GM12878 (cell line): ENCODE measurements around the gene ZMYND11.

Experiments used
- BCL3 ChIP-seq: IDR thresholded peaks from 2 replicates; pipeline ENCODE4 v1.6.1; 2011; ENCODE audit warnings: borderline replicate concordance, low read depth, mild to moderate bottlenecking, moderate library complexity, low read length; ENCODE audit not compliant: insufficient read depth, poor library complexity, severe bottlenecking
- CHD2 ChIP-seq: IDR thresholded peaks from 2 replicates; pipeline ENCODE4 v1.6.1; 2011; ENCODE audit warnings: low read depth, low read length, improper control_type of control experiment, borderline replicate concordance
- CREB1 ChIP-seq: IDR thresholded peaks from 2 replicates; pipeline ENCODE4 v1.6.1; 2012; ENCODE audit warnings: low read depth, mild to moderate bottlenecking, inconsistent platforms
- EED ChIP-seq: sonication (generic); IDR thresholded peaks from 2 replicates; pipeline ENCODE4 v1.6.1; 2016; ENCODE audit warnings: antibody characterized with exemption, low read depth
- EGR1 ChIP-seq, 2 experiments: IDR thresholded peaks; 1 replicate in 1 of 2; 2 replicates in 1 of 2; pipeline ENCODE4 v1.6.1; 2011 to 2012; ENCODE audit warnings: low read depth in 2 of 2, low read length in 2 of 2, borderline replicate concordance in 1 of 2, mild to moderate bottlenecking in 1 of 2, moderate library complexity in 1 of 2
- MXI1 ChIP-seq: fragments of 150-350 bp; IDR thresholded peaks from 2 replicates; pipeline ENCODE4 v1.6.1; 2011; ENCODE audit warnings: low read depth, mild to moderate bottlenecking, inconsistent platforms, low read length, improper control_type of control experiment
- NFIC ChIP-seq: IDR thresholded peaks from 2 replicates; pipeline ENCODE4 v1.6.1; 2012; ENCODE audit warnings: low read depth, mild to moderate bottlenecking, inconsistent platforms, low read length, moderate library complexity
- NR2C2 ChIP-seq: IDR thresholded peaks from 2 replicates; pipeline ENCODE4 v1.6.1; 2011; ENCODE audit warnings: borderline replicate concordance, low read depth; ENCODE audit not compliant: control insufficient read depth, insufficient read length
- POLR2AphosphoS5 ChIP-seq: IDR thresholded peaks from 2 replicates; pipeline ENCODE4 v1.6.1; 2011; ENCODE audit warnings: mild to moderate bottlenecking, low read length, inconsistent platforms
- RBBP5 ChIP-seq: fragments of 200-600 bp; sonication (generic); conservative IDR thresholded peaks from 2 replicates; pipeline ENCODE4 v1.6.1; 2016
- SUZ12 ChIP-seq: fragments of 200-600 bp; sonication (generic); IDR thresholded peaks from one replicate; pipeline ENCODE4 v1.6.1; 2018; ENCODE audit warnings: antibody characterized with exemption, mild to moderate bottlenecking; ENCODE audit not compliant: unreplicated experiment
- ZBTB11 ChIP-seq: fragments of 450-650 bp; formaldehyde crosslinking; IDR thresholded peaks from 2 replicates; pipeline ENCODE4 v1.5.0; 2022; ENCODE audit warnings: mild to moderate bottlenecking, missing genetic modification characterization
- TF ChIP-seq, protein P1 (sequence below): IDR thresholded peaks from 2 replicates; pipeline ENCODE4 v1.6.1; 2012; ENCODE audit warnings: low read depth, low read length, improper control_type of control experiment
- TF ChIP-seq, protein P2 (sequence below): fragments of 450-650 bp; IDR thresholded peaks from 2 replicates; pipeline ENCODE4 v1.6.1; 2017; ENCODE audit warnings: borderline replicate concordance

GRCh38 chr10:137606-138005 lies 2.4 kb downstream of the ZMYND11 start:
- TF ChIP-seq MXI1 (no peak), NFIC (no peak), EED (no peak), SUZ12 (no peak), CREB1 (no peak), ZBTB11 (no peak), NR2C2 (no peak), EGR1 (IDR thresholded peaks at IDR 0.05; ENCODE audit: borderline replicate concordance in 1 of 2, low read depth in 2 of 2, low read length in 2 of 2) (no peak), RBBP5 (no peak), CHD2 (no peak), BCL3 (no peak), POLR2AphosphoS5 (no peak)
- TF ChIP-seq, protein P1, sequence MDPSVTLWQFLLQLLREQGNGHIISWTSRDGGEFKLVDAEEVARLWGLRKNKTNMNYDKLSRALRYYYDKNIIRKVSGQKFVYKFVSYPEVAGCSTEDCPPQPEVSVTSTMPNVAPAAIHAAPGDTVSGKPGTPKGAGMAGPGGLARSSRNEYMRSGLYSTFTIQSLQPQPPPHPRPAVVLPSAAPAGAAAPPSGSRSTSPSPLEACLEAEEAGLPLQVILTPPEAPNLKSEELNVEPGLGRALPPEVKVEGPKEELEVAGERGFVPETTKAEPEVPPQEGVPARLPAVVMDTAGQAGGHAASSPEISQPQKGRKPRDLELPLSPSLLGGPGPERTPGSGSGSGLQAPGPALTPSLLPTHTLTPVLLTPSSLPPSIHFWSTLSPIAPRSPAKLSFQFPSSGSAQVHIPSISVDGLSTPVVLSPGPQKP: no peak
- TF ChIP-seq, protein P2, sequence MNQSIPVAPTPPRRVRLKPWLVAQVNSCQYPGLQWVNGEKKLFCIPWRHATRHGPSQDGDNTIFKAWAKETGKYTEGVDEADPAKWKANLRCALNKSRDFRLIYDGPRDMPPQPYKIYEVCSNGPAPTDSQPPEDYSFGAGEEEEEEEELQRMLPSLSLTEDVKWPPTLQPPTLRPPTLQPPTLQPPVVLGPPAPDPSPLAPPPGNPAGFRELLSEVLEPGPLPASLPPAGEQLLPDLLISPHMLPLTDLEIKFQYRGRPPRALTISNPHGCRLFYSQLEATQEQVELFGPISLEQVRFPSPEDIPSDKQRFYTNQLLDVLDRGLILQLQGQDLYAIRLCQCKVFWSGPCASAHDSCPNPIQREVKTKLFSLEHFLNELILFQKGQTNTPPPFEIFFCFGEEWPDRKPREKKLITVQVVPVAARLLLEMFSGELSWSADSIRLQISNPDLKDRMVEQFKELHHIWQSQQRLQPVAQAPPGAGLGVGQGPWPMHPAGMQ: no peak
